Caco-2 (cell line): Measurements from ENCODE around the gene IBA57. TPM values are rescaled to one million over a fixed set of nuclear protein-coding genes. Genes with fewer than 3 reads are reported as not detected.

Experiments used
- BruUV-seq: library from RNA; stranded (reverse); fragments of 400-500 nt; replicated peaks from 2 replicates; lab custom pipeline; 2021; lab: Mats Ljungman, UMichigan
- CTCF ChIA-PET: fragments of 300-600 bp; sonication (Branson Sonifier 250); formaldehyde crosslinking; loops from one replicate; lab custom pipeline; 2022; ENCODE audit warnings: antibody characterized with exemption; lab: Charles Lee
- POLR2A ChIA-PET: fragments of 300-600 bp; sonication (Branson Sonifier 250); formaldehyde crosslinking; loops from one replicate; lab custom pipeline; 2022; ENCODE audit warnings: antibody characterized with exemption; lab: Charles Lee
- DNase-seq, 2 experiments: peaks; one replicate each; pipeline versions ENCODE4 v3.0.0 to v3.0.0-alpha.2; 2020 to 2022
- H3K27me3 ChIP-seq: replicated peaks from 2 replicates; pipeline ENCODE4 v1.6.0; 2011; ENCODE audit warnings: low read length; ENCODE audit not compliant: control insufficient read depth, insufficient read depth
- H3K36me3 ChIP-seq: 2 replicates; pipeline ENCODE4 v1.5.1; 2011; ENCODE audit warnings: low read length; ENCODE audit not compliant: control insufficient read depth, insufficient read depth
- H3K4me1 ChIP-seq: fragments of 250-450 bp; sonication (Bioruptor Pico); 2 replicates; pipeline ENCODE4 v1.5.1; 2020; ENCODE audit warnings: mild to moderate bottlenecking
- H3K4me3 ChIP-seq: 2 replicates; pipeline ENCODE4 v1.5.1; 2011; ENCODE audit warnings: low read depth, mild to moderate bottlenecking, control low read depth, low read length
- H3K9me3 ChIP-seq: fragments of 250-450 bp; sonication (Bioruptor Pico); 2 replicates; pipeline ENCODE4 v1.5.1; 2020; ENCODE audit warnings: mild to moderate bottlenecking, moderate library complexity
- H3K27ac Mint-ChIP-seq: one replicate; pipeline ENCODE4 v1.8.0; 2022; ENCODE audit warnings: mixed read lengths; ENCODE audit not compliant: unreplicated experiment
- H3K27me3 Mint-ChIP-seq: one replicate; pipeline ENCODE4 v1.8.0; 2022; ENCODE audit warnings: mixed read lengths; ENCODE audit not compliant: insufficient read depth, unreplicated experiment
- H3K36me3 Mint-ChIP-seq: one replicate; pipeline ENCODE4 v1.8.0; 2022; ENCODE audit warnings: mild to moderate bottlenecking, mixed read lengths; ENCODE audit not compliant: insufficient read depth, unreplicated experiment
- H3K4me1 Mint-ChIP-seq: one replicate; pipeline ENCODE4 v1.8.0; 2022; ENCODE audit warnings: low read depth, mixed read lengths; ENCODE audit not compliant: unreplicated experiment
- H3K4me3 Mint-ChIP-seq: one replicate; pipeline ENCODE4 v1.8.0; 2022; ENCODE audit warnings: mild to moderate bottlenecking, moderate library complexity, mixed read lengths; ENCODE audit not compliant: unreplicated experiment
- H3K9me3 Mint-ChIP-seq: one replicate; pipeline ENCODE4 v1.8.0; 2022; ENCODE audit warnings: mixed read lengths; ENCODE audit not compliant: unreplicated experiment
- intact Hi-C: fragments of 100-400 bp; cut with micrococcal nuclease; formaldehyde crosslinking; loops from one replicate; pipeline ENCODE4 v1.10.0; 2022; ENCODE audit not compliant: unreplicated experiment
- total RNA-seq: library from RNA; stranded (reverse); gene quantifications from 2 replicates; pipeline ENCODE4 v1.2.3, GENCODE V29; 2022
- TF ChIP-seq, protein P1 (sequence below), 2 experiments: fragments of 200-600 bp in 1 of 2; IDR thresholded peaks; 1 replicate in 1 of 2; 2 replicates in 1 of 2; pipeline versions ENCODE4 v1.5.1 to v1.8.0; 2011 to 2022; ENCODE audit warnings: antibody characterized with exemption in 1 of 2, control low read depth in 1 of 2, inconsistent platforms in 1 of 2, low read depth in 1 of 2, low read length in 1 of 2, mild to moderate bottlenecking in 1 of 2, moderate library complexity in 1 of 2; ENCODE audit not compliant: insufficient read depth in 1 of 2, severe bottlenecking in 1 of 2, unreplicated experiment in 1 of 2

IBA57 gene
- total RNA-seq, 1 experiment from 2014 or later = 15.4 TPM

DNA sequence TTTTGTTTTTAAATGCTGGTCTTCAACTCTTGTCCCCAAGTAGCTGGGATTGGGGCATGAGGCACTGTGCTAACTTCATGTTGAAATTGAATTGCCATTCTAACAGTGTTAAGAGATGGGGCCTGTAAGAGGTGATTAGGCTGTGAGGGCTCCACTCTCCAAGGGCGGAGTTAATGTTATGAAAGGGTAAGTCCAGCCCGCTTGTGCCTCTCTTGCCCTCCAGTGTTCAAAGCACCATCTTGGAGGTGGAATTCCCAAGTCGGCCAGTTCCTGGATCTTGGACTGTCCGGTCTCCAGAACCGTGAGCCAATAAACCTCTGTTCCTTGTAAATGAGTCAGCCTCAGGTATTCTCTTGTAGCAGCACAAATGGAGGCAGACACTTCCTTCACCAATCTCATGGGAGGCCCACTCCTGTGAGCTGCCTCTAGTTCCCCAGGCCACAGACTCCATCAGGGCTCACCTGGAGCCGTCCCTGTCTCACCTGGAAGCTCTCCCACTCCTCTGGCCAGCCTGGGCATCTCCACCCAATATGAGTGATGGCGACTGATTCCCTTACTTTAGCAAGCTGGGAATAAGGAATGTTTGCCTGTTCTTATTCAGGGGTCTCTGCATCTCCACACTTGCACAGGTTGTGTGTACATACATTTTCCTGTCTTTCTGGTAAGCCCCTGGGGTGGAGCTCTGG, 15.5 kb downstream of the IBA57 start:
- H3K9me3 Mint-ChIP-seq = no peaks in the 10 kb centered on the region
- TF ChIP-seq, protein P1, sequence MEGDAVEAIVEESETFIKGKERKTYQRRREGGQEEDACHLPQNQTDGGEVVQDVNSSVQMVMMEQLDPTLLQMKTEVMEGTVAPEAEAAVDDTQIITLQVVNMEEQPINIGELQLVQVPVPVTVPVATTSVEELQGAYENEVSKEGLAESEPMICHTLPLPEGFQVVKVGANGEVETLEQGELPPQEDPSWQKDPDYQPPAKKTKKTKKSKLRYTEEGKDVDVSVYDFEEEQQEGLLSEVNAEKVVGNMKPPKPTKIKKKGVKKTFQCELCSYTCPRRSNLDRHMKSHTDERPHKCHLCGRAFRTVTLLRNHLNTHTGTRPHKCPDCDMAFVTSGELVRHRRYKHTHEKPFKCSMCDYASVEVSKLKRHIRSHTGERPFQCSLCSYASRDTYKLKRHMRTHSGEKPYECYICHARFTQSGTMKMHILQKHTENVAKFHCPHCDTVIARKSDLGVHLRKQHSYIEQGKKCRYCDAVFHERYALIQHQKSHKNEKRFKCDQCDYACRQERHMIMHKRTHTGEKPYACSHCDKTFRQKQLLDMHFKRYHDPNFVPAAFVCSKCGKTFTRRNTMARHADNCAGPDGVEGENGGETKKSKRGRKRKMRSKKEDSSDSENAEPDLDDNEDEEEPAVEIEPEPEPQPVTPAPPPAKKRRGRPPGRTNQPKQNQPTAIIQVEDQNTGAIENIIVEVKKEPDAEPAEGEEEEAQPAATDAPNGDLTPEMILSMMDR (IDR thresholded peaks at IDR 0.05; ENCODE audit: insufficient read depth in 1 of 2, low read depth in 1 of 2, low read length in 1 of 2, severe bottlenecking in 1 of 2, unreplicated experiment in 1 of 2) = no peak
- Histone ChIP-seq H3K9me3 (no peaks in the 10 kb centered on the region), H3K36me3 (no peaks in the 10 kb centered on the region), H3K4me1 (no peaks in the 10 kb centered on the region), H3K27me3 (no peaks in the 10 kb centered on the region), H3K4me3 (no peak overlapping the region)
- ChIA-PET POLR2A (no interaction called here), CTCF (no interaction called here)
- no peak overlapping the region for H3K27ac Mint-ChIP-seq
- BruUV-seq = no TSS peak
- intact Hi-C loops = loop anchor here (5.0 kb wide), 1 partner anchor 49 kb away; no protein-coding TSS in a partner anchor
- no peak overlapping the region for H3K4me3 Mint-ChIP-seq
- peak in 1 of 2 experiments; percentile 14 for DNase-seq
- H3K4me1 Mint-ChIP-seq = no peaks in the 10 kb centered on the region
- no peaks in the 10 kb centered on the region for H3K27me3 Mint-ChIP-seq
- H3K36me3 Mint-ChIP-seq = peaks cover 6% of the 10 kb centered on the region

DNA sequence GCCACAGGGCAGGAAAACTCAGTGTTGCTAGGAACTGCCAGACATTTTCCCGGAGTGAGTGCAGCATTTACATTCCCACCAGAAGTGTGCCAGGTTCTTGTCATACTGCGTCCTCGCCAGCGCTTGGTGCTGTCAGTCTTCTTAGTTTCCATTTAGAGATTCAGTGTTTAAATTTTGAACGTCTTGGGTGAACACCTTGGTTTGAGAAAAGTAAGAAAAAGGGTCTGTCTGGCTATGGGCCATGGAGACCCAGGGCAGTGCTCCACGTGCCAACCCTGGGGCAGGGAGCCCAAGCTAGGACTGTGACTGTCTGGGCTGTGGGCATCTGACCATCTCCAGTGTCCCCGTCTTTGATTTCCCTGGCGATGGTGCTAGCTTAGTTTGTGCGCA, 16.0 kb downstream of the IBA57 start:
- POLR2A ChIA-PET = no interaction called here
- BruUV-seq = no TSS peak
- H3K36me3 Mint-ChIP-seq = peaks cover 6% of the 10 kb centered on the region
- H3K4me3 Mint-ChIP-seq = no peak overlapping the region
- intact Hi-C loops = loop anchor here (5.0 kb wide), 1 partner anchor 49 kb away; no protein-coding TSS in a partner anchor
- H3K27me3 Mint-ChIP-seq = no peaks in the 10 kb centered on the region
- CTCF ChIA-PET = no interaction called here
- H3K36me3 ChIP-seq = no peaks in the 10 kb centered on the region
- peak in 1 of 2 experiments; percentile 10 for DNase-seq
- no peaks in the 10 kb centered on the region for H3K4me1 ChIP-seq
- H3K9me3 ChIP-seq = no peaks in the 10 kb centered on the region
- no peaks in the 10 kb centered on the region for H3K27me3 ChIP-seq
- no peaks in the 10 kb centered on the region for H3K4me1 Mint-ChIP-seq
- H3K4me3 ChIP-seq = no peak overlapping the region
- TF ChIP-seq, protein P1 (IDR thresholded peaks at IDR 0.05; ENCODE audit: insufficient read depth in 1 of 2, low read depth in 1 of 2, low read length in 1 of 2, severe bottlenecking in 1 of 2, unreplicated experiment in 1 of 2) = no peak
- H3K27ac Mint-ChIP-seq = no peak overlapping the region
- no peaks in the 10 kb centered on the region for H3K9me3 Mint-ChIP-seq

DNA sequence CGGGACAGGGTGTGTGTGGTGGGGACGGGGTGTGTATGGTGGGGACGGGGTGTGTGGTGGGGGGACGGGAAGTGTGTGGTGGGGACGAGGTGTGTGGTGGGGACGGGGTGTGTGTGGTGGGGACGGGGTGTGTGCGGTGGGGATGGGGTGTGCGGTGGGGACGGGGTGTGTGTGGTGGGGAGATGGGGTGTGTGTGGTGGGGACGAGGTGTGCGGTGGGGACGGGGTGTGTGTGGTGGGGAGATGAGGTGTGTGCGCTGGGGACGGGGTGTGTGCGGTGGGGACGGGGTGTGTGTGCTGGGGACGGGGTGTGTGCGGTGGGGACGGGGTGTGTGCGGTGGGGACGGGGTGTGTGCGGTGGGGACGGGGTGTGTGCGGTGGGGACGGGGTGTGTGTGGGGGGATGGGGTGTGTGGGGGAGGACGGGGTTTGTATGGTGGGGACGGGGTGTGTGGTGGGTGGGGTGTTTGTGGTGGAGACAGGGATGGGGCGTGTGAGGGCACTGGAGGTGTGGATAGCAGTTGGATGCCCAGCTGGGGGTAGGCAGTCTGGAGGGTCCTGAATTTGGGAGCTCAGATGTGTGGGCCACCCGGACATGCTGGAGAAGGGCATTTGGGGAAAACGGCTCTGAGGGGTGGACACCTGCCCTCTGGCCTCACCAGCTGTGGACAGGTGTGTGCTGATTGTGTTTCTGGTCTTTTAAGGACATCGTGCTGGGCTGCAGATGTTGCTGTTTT, 16.9 kb downstream of the IBA57 start:
- DNase-seq = peak in 1 of 2 experiments; percentile 9
- Histone ChIP-seq H3K27me3 (no peaks in the 10 kb centered on the region), H3K9me3 (no peaks in the 10 kb centered on the region), H3K4me3 (no peak overlapping the region), H3K4me1 (no peaks in the 10 kb centered on the region), H3K36me3 (no peaks in the 10 kb centered on the region)
- Mint-ChIP-seq H3K27ac (no peak overlapping the region), H3K36me3 (peaks cover 6% of the 10 kb centered on the region), H3K4me1 (no peaks in the 10 kb centered on the region), H3K9me3 (no peaks in the 10 kb centered on the region), H3K4me3 (no peak overlapping the region), H3K27me3 (no peaks in the 10 kb centered on the region)
- ChIA-PET CTCF (no interaction called here), POLR2A (no interaction called here)
- no TSS peak for BruUV-seq
- intact Hi-C loops = loop anchor here (5.0 kb wide), 1 partner anchor 50 kb away; no protein-coding TSS in a partner anchor
- TF ChIP-seq, protein P1 (IDR thresholded peaks at IDR 0.05; ENCODE audit: insufficient read depth in 1 of 2, low read depth in 1 of 2, low read length in 1 of 2, severe bottlenecking in 1 of 2, unreplicated experiment in 1 of 2) = no peak
